T-helper 2 cell treated with Interferon-gamma antibody and Interleukin-4, amounts not matched to agents 100 ng/mL and 5 ng/mL, for 36 hours (primary cell): ENCODE data around the gene PADI6. TPM values are rescaled to one million over a fixed set of nuclear protein-coding genes. Genes with fewer than 3 reads are reported as not detected.
"Not testable (repeated sequence)": the region's sequence is repeated elsewhere in the genome, so short reads cannot be mapped to it uniquely, and the experiment has no call there.

Source experiments
- intact Hi-C: fragments of 100-400 bp; cut with micrococcal nuclease; formaldehyde crosslinking; loops from one replicate; pipeline ENCODE4 v1.15.1; 2023
- total RNA-seq: library from RNA; stranded (reverse); gene quantifications from 2 replicates; pipeline ENCODE4 v1.2.3, GENCODE V29; 2022

Gene PADI6
- total RNA-seq, 1 donor from 2014 or later = not detected

DNA sequence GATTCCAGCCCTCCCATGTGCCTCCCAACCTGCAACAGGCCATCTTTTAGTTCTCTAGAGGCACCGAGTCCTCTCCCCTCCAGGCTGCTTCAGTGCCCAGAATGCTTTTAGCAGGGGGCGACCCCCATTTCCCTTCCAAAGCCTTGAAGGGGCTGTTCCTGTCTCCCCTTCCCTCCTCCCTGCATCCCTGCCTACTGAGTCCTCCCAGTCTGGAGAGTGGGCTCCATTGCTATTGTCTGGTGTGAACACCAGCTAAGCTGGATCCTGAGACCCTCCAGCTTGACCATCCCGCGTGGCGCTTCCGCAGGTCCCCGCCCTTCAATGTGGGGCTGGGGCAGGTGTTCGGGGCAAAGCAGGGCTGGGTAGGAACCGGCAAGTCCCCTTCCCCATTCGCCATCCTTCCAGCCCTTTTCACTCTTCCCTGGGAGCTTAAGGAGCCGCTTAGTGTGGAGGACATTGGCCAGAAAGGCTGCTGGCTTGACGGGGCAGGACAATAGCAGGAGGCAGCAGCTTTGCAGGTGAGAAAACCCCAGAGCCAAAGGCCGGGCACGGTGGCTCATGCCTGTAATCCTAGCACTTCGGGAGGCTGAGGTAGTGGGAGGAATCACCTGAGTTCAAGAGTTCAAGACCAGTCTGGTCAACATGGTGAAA lies 32.2 kb downstream of the PADI6 start:
- intact Hi-C loops = no loop called here

DNA sequence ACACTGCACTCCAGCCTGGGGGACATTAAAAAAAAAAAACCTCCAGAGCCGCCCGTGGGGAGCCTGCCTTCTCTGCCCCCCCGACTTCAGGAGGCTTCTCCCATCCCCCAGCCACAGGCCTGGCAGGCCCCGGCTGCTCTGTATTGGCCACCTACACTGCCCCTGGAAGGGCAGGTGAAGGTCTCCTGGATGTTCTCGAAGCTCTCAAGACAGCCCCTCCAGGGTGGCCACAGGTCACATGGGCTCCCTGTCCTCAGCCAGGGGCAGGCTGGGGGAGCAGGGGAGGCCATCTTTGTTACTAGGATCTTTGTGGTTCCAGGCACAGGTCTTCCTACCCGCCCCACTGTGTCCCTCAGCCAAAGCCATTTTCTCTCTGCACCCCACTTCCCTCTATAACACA lies 32.8 kb downstream of the PADI6 start:
- intact Hi-C loops = no loop called here

DNA sequence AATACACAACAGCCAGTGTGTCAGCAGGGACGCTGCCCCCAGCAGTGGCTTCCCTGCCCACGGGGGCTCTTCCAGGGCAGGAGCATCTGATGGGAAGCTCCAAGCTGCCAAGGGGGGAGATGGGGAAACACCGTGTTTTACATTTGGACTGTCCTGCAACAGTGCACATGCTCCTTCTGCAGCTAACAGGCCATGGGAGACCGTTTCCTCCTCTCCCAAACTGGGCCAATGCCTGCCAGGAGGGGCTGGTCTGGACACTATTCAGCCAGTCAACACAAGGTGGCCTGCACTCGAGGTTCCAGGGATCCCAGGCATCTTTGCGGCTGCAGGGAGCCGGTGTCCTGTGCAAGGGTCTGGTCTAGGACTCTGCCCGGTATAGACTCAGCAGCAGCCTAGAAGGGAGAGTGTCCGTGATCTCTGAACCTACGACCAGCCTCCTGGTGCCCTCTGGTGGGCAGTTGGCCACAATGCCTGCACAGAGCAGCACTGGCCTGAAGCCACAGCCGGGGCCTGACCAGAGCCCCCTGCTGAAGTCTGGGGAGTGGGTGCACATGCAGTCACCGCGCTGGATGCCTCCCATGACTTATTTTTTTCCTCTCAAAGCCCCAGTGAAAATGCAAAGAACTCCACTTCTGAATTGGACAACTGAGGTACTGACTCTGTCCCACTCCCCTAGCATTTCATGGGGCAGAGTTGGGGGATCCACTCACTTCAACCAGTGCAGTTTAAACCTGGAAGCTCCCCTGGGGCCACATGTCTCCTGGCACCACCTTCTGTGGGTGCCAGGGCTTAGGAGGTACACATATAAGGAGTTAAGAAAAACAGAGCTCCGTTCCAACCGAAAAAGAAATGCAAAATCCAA lies 34.1 kb downstream of the PADI6 start:
- intact Hi-C loops = no loop called here

DNA sequence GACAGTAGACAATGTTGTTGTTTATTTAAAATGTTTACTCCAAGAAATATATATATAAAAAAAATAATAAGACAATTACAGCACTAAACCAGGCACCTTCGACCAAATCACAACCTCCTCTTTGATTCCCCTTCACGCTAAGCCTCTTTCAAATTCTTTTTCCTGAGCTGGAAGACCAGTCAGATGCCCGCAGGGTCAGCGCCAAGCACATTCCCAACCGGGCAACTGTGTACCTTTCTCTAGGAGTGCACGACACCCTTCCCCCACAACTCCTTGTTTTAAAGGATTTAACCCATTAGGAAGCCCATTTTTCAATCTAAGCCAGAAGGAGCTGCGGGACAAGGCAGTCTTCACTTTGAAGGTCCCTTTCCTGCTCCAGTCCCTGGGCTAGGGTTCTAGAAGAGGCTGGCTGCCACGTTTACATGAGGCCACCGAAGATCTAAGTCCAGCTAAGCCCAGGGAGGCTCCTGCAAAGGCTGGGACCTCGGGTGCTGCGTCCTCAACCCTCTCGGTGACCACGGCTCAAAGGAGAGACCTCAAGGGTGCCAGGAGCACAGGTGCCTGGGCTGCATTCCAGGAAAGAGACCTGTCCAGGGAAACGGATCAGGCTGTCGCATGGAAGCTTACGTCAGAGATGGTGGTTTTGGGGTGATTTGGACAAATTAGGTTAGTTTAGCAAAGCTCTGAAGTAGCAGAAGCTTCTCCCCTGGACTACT lies 34.9 kb downstream of the PADI6 start:
- intact Hi-C loops = not testable (repeated sequence)

DNA sequence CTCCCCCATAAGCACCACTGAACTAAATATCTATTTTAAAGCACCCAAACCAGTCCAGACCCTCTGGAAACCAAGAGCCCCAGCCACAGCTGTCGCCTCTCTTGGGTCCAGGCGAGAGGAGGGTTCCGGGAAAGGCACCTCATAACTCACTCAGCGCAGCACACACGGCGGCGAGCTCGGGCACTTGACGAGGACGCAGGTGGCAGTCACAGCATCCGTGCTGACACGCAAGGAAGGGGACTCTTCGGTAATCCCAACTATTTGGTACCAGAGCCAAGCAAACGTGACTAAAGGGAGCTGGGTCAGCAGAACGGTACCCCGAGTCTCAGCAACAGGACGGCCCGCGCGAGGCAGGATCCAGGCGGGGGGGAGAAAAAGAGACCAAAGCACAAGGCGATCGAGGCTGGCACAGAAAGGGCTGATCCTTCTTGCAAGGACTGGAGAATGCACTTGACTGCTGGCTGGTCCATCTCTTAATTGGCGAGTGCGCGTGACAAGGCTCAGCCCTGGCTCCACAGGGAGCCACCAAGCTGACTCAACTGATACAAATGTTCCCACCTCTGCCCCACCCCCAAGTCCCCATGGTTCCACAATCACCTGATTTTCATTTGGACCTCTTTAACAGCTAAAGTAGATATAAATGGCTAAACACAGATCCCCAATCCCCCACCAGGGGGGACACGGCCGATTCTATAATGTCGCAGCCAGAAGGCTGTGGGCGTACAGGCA lies 36.0 kb downstream of the PADI6 start:
- intact Hi-C loops = not testable (repeated sequence)

DNA sequence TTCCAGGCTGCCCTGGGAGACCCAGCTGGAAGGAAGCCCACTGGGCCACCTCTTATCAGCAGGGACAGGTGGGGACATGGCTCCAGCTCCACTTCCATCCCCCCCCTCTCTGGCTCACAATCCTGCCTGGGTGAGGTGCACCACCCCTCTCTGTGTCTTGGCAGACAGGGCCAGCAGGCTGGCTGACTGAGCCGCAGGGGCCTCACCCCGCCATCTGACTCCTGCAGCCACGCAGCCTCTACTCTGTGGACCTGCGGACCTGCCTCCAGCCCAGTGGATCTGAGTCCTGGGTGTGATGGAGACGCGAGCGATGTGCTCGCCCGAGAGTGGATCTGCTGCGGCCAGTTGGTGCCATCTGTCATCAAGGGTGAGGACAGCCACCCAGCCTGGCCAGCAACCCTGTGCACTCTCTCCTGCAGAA lies 37.4 kb downstream of the PADI6 start:
- intact Hi-C loops = no loop called here

DNA sequence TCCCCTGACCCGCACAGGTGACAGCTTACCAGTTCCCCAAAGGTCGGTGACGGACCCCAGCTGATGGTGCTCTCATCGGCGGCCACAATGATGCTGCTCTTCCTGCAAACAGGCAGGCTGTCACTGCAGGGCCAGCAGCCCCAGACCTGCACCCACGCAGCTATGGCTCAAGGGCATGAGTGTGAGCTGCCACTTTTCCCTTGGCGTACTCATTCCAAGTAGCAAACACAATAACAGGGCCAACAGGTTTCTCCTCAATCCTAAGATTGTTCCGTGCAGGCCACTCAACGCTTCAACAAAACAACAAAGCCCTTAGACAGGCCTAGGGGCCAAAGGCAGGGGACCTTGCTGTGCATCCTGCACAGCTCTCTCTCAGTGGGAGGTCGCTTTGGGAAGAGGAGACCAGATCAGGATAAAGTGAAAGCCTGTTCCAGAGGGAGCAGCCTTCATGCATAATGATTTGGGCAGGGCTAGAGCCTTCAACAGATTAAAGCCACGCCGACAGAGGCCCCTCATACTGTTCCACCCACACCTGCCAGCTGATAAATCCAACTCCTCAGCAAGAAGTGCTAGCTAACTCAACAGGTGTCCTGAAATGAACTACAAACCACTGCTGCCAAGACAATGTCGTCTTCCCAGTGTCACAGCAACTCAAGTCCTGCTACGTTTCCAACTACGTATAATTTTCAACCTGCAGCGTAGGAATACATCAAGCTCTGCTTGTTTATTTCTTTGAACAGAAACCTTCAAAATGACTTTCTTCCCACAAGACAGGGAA lies 40.3 kb downstream of the PADI6 start:
- intact Hi-C loops = no loop called here

DNA sequence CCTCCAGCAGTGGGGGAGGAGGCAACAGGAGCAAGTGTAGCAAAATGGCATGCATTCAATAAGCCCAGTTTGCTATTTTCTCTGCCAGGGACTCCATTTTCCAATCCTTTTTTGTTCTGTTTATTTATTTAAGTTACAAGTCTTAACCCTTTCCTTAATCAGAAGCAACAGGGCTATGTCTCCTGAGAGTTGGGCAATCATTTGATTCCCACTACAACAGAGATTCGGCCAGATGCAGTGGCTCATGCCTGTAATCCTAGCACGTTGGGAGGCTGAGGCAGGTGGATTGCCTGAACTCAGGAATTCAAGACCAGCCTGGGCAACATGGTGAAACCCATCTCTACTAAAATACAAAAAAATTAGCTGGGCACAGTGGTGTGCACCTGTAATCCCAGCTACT lies 42.0 kb downstream of the PADI6 start:
- intact Hi-C loops = no loop called here

DNA sequence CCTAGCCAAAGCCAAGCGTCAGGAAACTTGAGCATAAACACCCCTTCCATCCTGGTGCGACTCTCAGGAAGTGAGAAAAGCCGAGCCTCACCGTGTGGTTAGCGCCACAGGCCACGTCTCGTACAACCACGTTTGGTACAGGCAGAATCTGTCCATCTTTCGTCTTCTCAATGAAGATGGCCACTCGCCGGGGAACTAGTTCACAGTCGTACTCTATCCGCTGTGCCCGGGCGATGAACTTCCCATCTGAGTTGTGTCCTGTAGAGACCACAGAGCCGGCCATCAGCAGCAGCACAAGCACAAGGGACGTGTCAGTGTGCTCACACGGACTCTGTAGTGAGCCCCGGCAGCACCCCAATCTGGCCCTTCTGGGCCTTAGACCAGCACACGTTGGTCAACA lies 44.4 kb downstream of the PADI6 start:
- intact Hi-C loops = no loop called here

DNA sequence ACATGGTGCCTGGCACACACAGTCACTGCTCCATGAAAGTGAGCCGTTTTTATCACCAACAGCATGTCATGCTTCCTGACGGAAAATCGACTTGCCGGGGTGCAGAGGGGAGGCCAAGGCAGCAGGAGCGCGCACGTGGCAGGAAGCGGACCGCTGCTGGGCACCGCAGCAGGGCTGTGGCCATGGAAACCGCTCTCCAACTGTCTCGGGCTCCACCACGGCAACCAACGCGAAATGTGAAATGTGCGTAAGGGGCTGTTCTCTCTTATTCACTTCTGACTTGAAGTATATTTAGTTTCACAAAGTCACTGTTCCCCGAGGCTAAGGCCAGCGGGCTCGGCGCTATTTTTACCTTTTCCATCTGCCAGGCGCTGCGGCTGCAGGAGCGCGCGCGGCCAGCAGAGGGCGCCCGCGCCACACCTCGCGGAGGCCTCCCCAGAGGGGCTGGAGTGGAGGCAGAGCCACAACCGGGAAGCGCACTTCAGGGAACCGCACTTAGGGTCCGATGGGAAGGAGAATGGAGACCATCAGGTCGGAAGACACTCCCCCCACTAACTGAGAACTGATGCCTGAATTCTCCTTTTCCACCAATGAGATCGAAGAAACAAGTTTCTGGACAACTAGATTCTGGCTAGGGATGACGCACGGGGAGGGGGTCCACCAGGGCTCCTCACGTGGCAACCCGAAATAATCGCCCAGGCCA lies 47.8 kb downstream of the PADI6 start:
- intact Hi-C loops = no loop called here

DNA sequence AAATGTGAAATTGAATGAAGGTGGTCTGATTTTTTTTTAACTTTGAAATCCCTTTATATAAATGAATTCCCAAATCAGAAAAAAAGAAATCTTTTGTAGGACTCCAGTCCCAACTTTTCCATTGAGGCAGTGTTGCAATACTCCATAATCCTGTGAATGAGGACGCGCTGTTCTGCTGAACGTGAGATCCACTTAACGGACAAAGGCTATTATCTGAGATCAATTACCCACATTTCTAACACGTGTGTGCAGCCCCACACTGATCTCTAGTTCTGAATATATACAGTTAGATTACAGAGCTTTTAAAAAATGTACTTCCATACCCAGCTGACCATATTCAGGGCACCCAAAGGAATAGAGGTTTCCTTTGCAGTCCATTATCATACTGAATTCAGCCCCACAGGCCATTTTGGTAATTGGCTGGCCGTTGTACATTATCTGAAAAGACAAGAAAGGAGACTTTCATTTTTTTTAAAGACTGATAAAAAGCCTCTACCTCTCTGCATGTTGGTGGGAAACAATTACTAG lies 48.5 kb downstream of the PADI6 start:
- intact Hi-C loops = no loop called here

DNA sequence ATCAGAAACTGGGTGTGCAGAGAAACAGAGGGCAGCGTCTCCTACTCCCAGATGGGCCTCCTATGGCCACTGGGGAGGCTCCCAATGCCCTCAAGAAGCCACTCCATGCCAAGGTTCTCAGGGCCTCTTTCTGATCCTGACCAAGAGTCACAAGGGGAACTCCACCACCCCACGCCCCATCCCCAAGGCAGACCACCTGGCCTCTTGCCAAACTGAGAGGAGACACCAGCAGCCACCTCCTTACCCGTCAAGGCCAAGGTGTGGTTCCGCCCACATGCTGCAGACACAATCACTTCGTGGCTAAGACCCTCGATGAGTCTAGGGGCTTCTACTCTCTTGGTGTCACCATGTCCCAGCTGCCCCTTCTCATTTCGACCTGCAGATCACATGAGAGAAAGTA lies 50.5 kb downstream of the PADI6 start:
- intact Hi-C loops = no loop called here

DNA sequence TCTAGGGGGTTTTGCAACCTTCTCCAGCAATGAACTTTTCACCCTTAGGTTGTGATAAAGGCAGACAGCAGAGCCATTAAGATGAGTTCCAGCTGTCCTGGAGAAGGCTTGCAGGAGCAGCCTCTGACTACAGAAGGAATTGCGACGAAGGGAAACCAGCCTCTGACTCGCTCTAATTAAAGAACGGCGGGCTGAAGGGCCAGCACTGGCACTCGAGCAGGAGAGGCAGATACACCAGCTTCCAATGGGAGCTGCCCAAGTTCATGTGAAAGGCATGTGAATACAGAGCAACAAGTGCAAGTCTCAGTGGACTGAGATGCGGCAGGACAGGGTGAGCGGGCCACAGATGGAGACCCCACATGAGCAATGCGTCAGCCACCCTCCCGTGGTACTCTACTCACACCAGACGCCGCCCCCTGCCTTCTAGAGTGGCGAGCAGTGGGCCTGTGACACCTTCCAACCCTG lies 51.8 kb downstream of the PADI6 start:
- intact Hi-C loops = no loop called here

DNA sequence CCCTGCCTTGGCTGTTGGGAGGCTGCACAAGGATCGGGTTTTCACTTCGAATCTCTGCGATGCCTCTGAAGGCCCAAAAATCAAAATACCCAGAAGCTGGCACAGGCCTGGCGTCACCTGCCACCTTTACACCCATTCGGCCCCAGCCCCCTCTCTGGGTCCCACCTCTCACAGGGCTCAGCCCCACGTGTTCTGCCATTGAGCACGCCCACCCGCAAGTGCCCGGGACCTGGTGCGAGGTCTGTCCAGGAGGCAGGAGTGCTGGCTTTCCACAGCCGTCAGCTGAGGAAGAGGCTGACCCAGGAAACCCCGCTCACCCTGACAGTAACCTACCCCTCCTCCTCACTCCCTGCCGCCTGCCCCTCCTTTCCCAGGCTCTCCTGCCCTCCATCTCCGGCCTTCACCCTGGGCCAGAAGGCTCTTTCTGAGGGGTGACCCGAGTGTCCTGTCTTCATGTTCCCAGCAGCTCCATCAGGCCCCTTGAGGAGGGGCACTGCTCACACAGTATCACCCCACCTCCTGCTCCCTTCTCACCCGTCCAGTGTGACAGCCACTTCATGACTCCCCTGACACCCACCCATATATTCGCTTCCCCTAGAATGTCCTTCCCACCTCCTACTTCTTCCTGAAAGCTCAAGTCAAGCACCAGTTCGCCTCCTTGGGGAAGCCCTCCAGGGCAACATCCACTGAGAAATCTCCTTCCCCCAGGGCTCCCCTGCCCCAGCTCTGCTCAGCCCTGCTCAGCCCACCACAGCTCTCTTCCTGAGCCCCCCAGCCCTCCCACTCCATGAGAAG lies 54.0 kb downstream of the PADI6 start:
- intact Hi-C loops = no loop called here

DNA sequence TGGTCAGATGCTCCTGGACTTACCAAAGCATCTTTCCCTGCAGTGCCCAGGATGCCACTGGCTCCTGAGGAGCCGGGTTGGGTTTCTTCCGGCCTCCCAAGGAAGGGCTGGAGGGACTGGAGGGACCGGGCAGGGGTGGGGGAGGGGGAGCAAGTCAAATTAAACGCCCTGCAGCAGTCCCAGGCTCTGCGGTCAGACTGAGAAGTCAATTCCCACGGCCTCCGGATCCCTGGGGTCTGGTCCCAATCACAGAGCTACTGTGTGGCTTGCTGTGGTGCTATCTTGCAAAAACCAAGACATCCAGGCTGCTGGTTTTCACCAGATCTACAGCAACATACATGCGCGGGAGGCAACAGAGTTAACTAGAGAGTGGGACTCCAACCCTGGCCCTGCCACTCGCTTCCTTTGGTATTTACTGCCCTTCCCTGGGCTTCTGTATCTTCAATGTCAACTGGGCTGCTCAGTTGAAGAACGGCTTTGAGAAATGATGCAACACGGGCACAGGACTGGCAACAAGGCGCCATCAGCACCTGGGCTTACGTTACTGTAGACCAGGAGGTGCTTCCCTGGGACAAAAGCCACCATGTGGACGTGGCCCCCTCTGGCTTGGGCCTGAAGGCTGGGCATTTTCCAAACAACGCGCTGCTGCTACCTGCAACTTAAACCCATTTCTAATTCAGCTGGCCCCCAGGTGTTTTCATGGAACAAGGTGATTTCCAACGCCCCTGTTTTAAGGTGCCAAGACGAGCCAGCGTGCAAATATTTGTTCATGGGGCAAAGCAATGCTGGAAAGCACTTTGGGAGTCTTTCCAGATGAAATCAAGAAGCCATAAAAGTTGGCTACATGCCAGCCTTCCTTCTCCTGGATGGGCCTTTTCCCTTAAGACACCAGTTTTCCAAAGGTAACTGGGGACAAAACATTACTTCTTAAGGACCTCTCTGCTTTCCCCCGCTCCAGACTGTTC lies 56.0 kb downstream of the PADI6 start:
- intact Hi-C loops = no loop called here

DNA sequence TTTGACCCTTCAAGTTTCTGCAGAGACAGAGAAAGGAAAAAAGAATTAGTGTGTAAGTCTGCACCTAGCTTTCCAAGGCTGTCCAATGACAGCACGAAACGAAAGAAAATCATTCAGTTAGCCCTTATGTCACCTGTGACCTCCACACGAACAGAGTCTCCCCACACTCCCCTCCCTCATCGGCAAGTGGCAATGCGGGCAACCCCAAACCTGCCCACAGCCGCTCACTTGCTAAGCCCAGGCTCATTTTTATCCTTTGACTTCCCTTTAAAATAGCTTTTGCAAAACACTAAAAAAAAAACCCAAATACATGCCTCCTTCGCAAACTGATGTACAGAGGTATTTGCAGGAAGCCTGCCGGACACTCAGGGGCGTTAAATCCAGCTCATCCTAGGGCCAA lies 57.2 kb downstream of the PADI6 start:
- intact Hi-C loops = no loop called here

DNA sequence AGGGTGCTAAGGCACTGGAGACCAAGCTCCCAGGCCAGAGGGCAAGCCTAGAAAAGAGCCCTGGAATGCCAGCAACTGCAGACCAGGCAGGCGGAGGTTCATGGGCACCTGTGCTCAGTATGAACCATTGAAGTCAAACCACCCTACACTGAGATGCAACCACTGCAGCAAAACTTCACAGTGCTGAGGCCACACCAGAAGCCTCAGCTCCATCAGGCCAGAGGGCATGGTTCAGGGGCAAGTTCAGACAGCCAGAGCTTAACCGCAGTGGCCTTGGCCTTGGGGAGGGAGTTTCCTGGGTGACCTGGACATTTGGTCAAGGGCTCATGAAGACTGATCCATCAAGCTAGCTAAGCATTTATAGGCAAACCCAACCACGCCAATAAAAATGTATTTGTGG lies 60.4 kb downstream of the PADI6 start:
- intact Hi-C loops = loop anchor here (10.0 kb wide), 1 partner anchor 1818 kb away; the partner anchor contains the start of gene DDI2

DNA sequence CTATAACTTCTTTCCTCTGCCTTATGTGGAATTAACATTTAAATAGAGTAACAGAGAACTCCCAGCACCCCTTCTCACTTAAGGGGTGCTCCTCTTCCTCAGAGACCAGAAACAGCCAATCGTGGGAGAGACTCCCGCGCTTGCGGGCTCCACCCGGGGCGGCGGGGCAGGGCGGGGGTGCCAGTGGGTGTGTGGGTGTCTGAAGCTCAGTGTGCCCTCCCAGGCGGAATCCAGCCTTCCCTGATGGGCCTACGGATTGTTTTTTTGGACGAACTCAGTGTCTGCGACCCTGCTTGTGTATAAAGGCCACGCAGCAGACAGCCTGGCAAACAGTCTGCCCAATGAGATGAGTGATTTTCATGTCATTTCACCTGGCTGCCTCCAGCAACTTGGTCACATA lies 61.3 kb downstream of the PADI6 start:
- intact Hi-C loops = loop anchor here (10.0 kb wide), 1 partner anchor 1818 kb away; the partner anchor contains the start of gene DDI2
